BJ (cell line): ENCODE data around the gene SMOC2. TPM values are rescaled to one million over a fixed set of nuclear protein-coding genes. Genes with fewer than 3 reads are reported as not detected.

Experiments
- CTCF ChIA-PET: fragments of 350-600 bp; formaldehyde crosslinking; extraction: SDS; loops from one replicate; lab custom pipeline; 2021; ENCODE audit warnings: antibody characterized with exemption, inconsistent platforms; lab: Yijun Ruan, JAX
- POLR2A ChIA-PET: fragments of 300-600 bp; sonication (Branson Sonifier 250); formaldehyde crosslinking; extraction: SDS; loops from one replicate; lab custom pipeline; 2021; ENCODE audit warnings: antibody characterized with exemption; lab: Charles Lee
- DNase-seq: peaks from one replicate; pipeline ENCODE4 v3.0.0-alpha.2; 2011; ENCODE audit warnings: low read depth
- H3K27me3 ChIP-seq: 2 replicates; pipeline ENCODE4 v1.6.0; 2011; ENCODE audit warnings: low read length; ENCODE audit not compliant: control insufficient read depth, insufficient read depth
- H3K36me3 ChIP-seq: 2 replicates; pipeline ENCODE4 v1.5.1; 2011; ENCODE audit warnings: low read length; ENCODE audit not compliant: control insufficient read depth, insufficient read depth
- H3K4me3 ChIP-seq: 2 replicates; pipeline ENCODE4 v1.5.1; 2011; ENCODE audit warnings: low read depth, mild to moderate bottlenecking, control low read depth, low read length
- polyA plus RNA-seq: library from polyadenylated mRNA; depleted of rRNA; stranded (reverse); fragments of >200 nt; gene quantifications from 2 replicates; pipeline ENCODE4 v1.2.3, GENCODE V29; 2011
- TF ChIP-seq, protein P1 (sequence below): IDR thresholded peaks from 2 replicates; pipeline ENCODE4 v1.5.1; 2011; ENCODE audit warnings: low read depth, mild to moderate bottlenecking, control low read depth, inconsistent platforms, low read length, moderate library complexity; ENCODE audit not compliant: insufficient read depth

The SMOC2 gene
- polyA plus RNA-seq, 1 experiment = not detected

- no peak overlapping the region for H3K4me3 ChIP-seq
- TF ChIP-seq, protein P1, sequence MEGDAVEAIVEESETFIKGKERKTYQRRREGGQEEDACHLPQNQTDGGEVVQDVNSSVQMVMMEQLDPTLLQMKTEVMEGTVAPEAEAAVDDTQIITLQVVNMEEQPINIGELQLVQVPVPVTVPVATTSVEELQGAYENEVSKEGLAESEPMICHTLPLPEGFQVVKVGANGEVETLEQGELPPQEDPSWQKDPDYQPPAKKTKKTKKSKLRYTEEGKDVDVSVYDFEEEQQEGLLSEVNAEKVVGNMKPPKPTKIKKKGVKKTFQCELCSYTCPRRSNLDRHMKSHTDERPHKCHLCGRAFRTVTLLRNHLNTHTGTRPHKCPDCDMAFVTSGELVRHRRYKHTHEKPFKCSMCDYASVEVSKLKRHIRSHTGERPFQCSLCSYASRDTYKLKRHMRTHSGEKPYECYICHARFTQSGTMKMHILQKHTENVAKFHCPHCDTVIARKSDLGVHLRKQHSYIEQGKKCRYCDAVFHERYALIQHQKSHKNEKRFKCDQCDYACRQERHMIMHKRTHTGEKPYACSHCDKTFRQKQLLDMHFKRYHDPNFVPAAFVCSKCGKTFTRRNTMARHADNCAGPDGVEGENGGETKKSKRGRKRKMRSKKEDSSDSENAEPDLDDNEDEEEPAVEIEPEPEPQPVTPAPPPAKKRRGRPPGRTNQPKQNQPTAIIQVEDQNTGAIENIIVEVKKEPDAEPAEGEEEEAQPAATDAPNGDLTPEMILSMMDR = no peak
- no peaks in the 10 kb centered on the region for H3K27me3 ChIP-seq
- no peak for DNase-seq
- H3K36me3 ChIP-seq = no peaks in the 10 kb centered on the region
- CTCF ChIA-PET = no interaction called here
- POLR2A ChIA-PET = no interaction called here
These were observed 170.7 kb downstream of the SMOC2 start for GRCh38 chr6:168611691-168612090.

DNA sequence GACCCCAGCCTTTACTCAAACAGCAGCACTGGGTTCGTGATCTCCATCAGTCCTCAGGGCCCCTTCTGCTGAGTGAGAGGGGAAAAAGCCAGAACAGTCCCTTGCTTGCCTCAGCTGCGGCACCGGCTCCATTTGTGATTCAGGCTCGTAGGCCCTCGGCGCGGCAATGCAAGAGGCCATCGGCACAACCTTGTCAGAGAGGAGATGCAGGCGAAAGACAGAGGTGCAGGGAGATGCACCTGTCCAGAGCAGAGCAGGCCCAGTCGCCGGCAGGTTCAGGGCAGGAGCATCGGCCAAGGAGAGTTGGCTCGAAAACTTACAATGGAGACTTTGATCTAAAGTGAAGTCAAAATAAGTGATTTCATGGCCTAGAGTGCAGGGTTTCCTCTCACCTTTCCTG is 171.6 kb downstream of the SMOC2 start:
- Histone ChIP-seq H3K4me3 (no peak overlapping the region), H3K27me3 (no peaks in the 10 kb centered on the region), H3K36me3 (no peaks in the 10 kb centered on the region)
- DNase-seq = no peak
- CTCF ChIA-PET = no interaction called here
- TF ChIP-seq, protein P1 = no peak
- POLR2A ChIA-PET = no interaction called here

DNA sequence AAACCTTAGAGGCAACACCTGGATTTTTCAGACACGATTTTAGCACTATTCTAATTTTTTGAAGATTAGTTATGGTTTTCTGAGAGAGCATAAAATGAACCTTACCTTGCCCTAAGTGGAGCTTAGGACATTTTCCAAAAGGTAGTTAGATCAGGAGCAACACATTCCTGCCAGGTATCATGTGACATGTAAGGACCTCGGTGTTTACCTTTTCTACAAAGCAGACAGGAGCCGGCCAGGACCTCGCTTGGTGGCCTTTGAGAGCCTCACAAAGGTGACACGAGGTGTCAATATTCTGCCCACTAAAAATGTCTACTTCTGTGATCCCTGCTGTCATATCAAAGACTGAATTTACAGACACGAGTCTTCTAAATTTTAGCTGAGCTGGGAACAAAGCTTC is 174.9 kb downstream of the SMOC2 start:
- TF ChIP-seq, protein P1 = no peak
- Histone ChIP-seq H3K27me3 (no peaks in the 10 kb centered on the region), H3K4me3 (no peak overlapping the region), H3K36me3 (no peaks in the 10 kb centered on the region)
- no peak for DNase-seq
- CTCF ChIA-PET = no interaction called here
- POLR2A ChIA-PET = no interaction called here

GRCh38 chr6:168616816-168617765 is 176.1 kb downstream of the SMOC2 start:
- POLR2A ChIA-PET = no interaction called here
- no peak for DNase-seq
- Histone ChIP-seq H3K27me3 (no peaks in the 10 kb centered on the region), H3K4me3 (no peak overlapping the region), H3K36me3 (no peaks in the 10 kb centered on the region)
- CTCF ChIA-PET = no interaction called here
- TF ChIP-seq, protein P1 = no peak

- DNase-seq = no peak
- TF ChIP-seq, protein P1 = no peak
- H3K27me3 ChIP-seq = no peaks in the 10 kb centered on the region
- ChIA-PET CTCF (no interaction called here), POLR2A (no interaction called here)
- H3K36me3 ChIP-seq = no peaks in the 10 kb centered on the region
- no peak overlapping the region for H3K4me3 ChIP-seq
These were observed 177.7 kb downstream of the SMOC2 start for GRCh38 chr6:168618546-168619315.
